BJ (cell line): ENCODE measurements around the gene NTSR1. TPM values are rescaled to one million over a fixed set of nuclear protein-coding genes. Genes with fewer than 3 reads are reported as not detected.

Experiments used
- CTCF ChIA-PET: fragments of 350-600 bp; formaldehyde crosslinking; extraction: SDS; loops from one replicate; lab custom pipeline; 2021; ENCODE audit warnings: antibody characterized with exemption, inconsistent platforms; lab: Yijun Ruan, JAX
- POLR2A ChIA-PET: fragments of 300-600 bp; sonication (Branson Sonifier 250); formaldehyde crosslinking; extraction: SDS; loops from one replicate; lab custom pipeline; 2021; ENCODE audit warnings: antibody characterized with exemption; lab: Charles Lee
- DNase-seq: peaks from one replicate; pipeline ENCODE4 v3.0.0-alpha.2; 2011; ENCODE audit warnings: low read depth
- H3K27me3 ChIP-seq: 2 replicates; pipeline ENCODE4 v1.6.0; 2011; ENCODE audit warnings: low read length; ENCODE audit not compliant: control insufficient read depth, insufficient read depth
- H3K36me3 ChIP-seq: 2 replicates; pipeline ENCODE4 v1.5.1; 2011; ENCODE audit warnings: low read length; ENCODE audit not compliant: control insufficient read depth, insufficient read depth
- H3K4me3 ChIP-seq: 2 replicates; pipeline ENCODE4 v1.5.1; 2011; ENCODE audit warnings: low read depth, mild to moderate bottlenecking, control low read depth, low read length
- CTCF ChIP-seq: IDR thresholded peaks from 2 replicates; pipeline ENCODE4 v1.5.1; 2011; ENCODE audit warnings: low read depth, mild to moderate bottlenecking, control low read depth, inconsistent platforms, low read length, moderate library complexity; ENCODE audit not compliant: insufficient read depth
- polyA plus RNA-seq: library from polyadenylated mRNA; depleted of rRNA; stranded (reverse); fragments of >200 nt; gene quantifications from 2 replicates; pipeline ENCODE4 v1.2.3, GENCODE V29; 2011

The NTSR1 gene
- polyA plus RNA-seq, 1 experiment = 0.05 TPM

GRCh38 chr20:62726716-62727583 lies 18.3 kb downstream of the NTSR1 start:
- POLR2A ChIA-PET = no interaction called here
- no peak for DNase-seq
- no peaks in the 10 kb centered on the region for H3K36me3 ChIP-seq
- CTCF ChIA-PET = no interaction called here
- no peak overlapping the region for H3K4me3 ChIP-seq
- TF ChIP-seq CTCF = no peak
- H3K27me3 ChIP-seq = peaks cover 7% of the 10 kb centered on the region

DNA sequence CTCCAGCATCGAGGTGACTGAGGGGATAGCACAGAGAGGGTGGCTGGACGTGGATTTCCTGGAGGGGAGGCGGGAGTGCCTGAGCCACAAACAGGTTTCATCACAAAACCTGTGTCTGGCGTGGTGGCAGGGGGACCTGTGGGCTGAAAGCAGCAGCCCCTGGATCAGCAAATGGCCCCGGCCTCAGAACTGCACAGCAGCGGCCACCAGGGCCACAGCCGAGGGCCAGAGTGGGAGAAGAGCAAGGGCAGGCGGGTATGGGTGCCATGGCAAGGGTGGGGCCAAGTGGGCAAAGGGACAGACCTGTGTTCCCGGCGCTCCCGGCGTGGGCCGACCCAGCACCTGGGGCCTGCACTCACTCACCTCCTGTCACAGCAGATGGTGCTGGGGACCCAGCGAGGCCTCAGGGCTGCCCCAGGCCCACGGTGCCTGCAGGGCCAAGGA lies 19.0 kb downstream of the NTSR1 start:
- DNase-seq = no peak
- H3K4me3 ChIP-seq = no peak overlapping the region
- TF ChIP-seq CTCF = no peak
- H3K27me3 ChIP-seq = peaks cover 4% of the 10 kb centered on the region
- H3K36me3 ChIP-seq = no peaks in the 10 kb centered on the region
- POLR2A ChIA-PET = no interaction called here
- CTCF ChIA-PET = no interaction called here

GRCh38 chr20:62728028-62728780 lies 19.6 kb downstream of the NTSR1 start:
- POLR2A ChIA-PET = no interaction called here
- Histone ChIP-seq H3K27me3 (peaks cover 4% of the 10 kb centered on the region), H3K36me3 (no peaks in the 10 kb centered on the region), H3K4me3 (no peak overlapping the region)
- no peak for DNase-seq
- CTCF ChIA-PET = no interaction called here
- no peak for TF ChIP-seq CTCF

DNA sequence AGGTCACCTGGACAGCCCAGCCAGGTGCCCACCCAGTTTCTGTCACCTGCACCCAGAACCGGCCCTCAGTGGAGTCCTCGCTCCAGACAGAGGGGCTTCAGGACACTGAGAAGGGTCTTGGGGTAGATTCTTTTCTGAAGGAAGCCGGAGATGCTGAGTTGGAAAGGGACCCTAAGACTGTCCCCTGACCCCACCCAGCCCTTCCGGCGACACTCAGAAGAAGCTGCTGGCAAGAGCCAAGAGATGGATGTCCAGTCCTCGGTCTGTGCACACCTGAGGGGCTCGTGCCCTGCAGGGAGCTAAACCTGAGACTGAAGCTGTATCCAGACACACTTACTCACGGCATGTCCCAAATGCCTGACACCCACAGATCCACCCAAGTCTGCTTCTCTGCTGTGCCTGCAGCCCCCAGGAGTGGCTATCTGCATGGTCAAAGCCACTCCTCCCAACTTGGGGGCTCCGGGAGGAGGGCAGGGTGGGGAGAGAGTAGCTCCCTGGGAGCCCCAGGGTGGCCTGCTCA lies 20.2 kb downstream of the NTSR1 start:
- ChIA-PET POLR2A (no interaction called here), CTCF (no interaction called here)
- Histone ChIP-seq H3K27me3 (peaks cover 3% of the 10 kb centered on the region), H3K36me3 (no peaks in the 10 kb centered on the region), H3K4me3 (no peak overlapping the region)
- no peak for DNase-seq
- no peak for TF ChIP-seq CTCF

- CTCF ChIA-PET = interaction anchor here (1.6 kb wide), 1 partner anchor 11 kb away, joined by 6 read pairs; no protein-coding TSS in a partner anchor
- TF ChIP-seq CTCF = no peak
- Histone ChIP-seq H3K36me3 (no peaks in the 10 kb centered on the region), H3K4me3 (no peak overlapping the region), H3K27me3 (peaks cover 3% of the 10 kb centered on the region)
- DNase-seq = no peak
- POLR2A ChIA-PET = no interaction called here
Observed at GRCh38 chr20:62730481-62730880, 21.8 kb downstream of the NTSR1 start.
